Right atrium auricular region (tissue), 2 donors: ENCODE measurements around the gene STEAP1B. TPM values are rescaled to one million over a fixed set of nuclear protein-coding genes. Genes with fewer than 3 reads are reported as not detected.

ENCODE experiments used
- DNase-seq: peaks from one replicate; pipeline ENCODE4 v3.0.0-alpha.2; 2019; ENCODE audit warnings: low spot score
- H3K27ac ChIP-seq, 2 donors: fragments of 200-600 bp; sonication (generic); 1 replicate in 1 of 2; 2 replicates in 1 of 2; pipeline ENCODE4 v1.5.1; 2016 to 2019
- H3K27me3 ChIP-seq, 2 donors: fragments of 200-600 bp; sonication (generic); one replicate each; pipeline versions ENCODE4 v1.5.1 to v1.6.0; 2017 to 2019
- H3K36me3 ChIP-seq: fragments of 200-600 bp; sonication (generic); one replicate; pipeline ENCODE4 v1.5.1; 2016
- H3K4me1 ChIP-seq, 2 donors: fragments of 200-600 bp; sonication (generic); one replicate each; pipeline versions ENCODE4 v1.5.1 to v1.6.0; 2017 to 2019
- H3K4me3 ChIP-seq, 2 donors: fragments of 200-600 bp; sonication (generic); 1 replicate in 1 of 2; 2 replicates in 1 of 2; pipeline ENCODE4 v1.5.1; 2017 to 2019; ENCODE audit warnings: mild to moderate bottlenecking in 1 of 2, moderate library complexity in 1 of 2
- H3K9me3 ChIP-seq, 2 donors: fragments of 200-600 bp; sonication (generic); one replicate each; pipeline ENCODE4 v1.5.1; 2019
- total RNA-seq, 2 donors: library from RNA; depleted of rRNA; stranded (reverse); fragments of >200 nt; gene quantifications; one replicate each; pipeline ENCODE4 v1.1.0, GENCODE V29; 2016
- TF ChIP-seq, protein P1 (sequence below), 2 donors: fragments of 200-600 bp; sonication (generic); IDR thresholded peaks; one replicate each; pipeline ENCODE4 v1.5.1; 2019; ENCODE audit warnings: antibody characterized with exemption in 2 of 2

Gene STEAP1B
- total RNA-seq, 2 donors from 2014 or later = 0.39 TPM; not detected in 1

DNA sequence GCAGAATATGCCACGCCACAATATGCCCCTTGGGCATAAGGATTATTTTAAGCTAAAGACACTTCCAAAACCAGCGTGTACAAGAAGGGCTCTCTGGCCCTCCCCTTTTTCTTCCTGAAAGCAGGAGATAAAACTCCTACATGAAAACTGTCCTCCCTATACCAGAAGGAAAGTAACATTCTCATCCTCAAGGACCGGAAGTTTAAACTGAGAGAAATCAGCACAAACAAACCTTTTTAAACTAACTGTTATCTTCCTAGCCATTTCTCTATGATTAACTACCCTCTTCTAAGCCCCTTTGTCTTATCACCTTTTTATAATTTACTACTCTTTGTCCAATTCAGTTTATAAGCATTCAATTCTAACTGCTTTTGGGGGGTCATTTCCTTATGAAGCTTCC, 126.6 kb downstream of the STEAP1B start:
- no peaks in the 10 kb centered on the region for H3K27me3 ChIP-seq
- TF ChIP-seq, protein P1, sequence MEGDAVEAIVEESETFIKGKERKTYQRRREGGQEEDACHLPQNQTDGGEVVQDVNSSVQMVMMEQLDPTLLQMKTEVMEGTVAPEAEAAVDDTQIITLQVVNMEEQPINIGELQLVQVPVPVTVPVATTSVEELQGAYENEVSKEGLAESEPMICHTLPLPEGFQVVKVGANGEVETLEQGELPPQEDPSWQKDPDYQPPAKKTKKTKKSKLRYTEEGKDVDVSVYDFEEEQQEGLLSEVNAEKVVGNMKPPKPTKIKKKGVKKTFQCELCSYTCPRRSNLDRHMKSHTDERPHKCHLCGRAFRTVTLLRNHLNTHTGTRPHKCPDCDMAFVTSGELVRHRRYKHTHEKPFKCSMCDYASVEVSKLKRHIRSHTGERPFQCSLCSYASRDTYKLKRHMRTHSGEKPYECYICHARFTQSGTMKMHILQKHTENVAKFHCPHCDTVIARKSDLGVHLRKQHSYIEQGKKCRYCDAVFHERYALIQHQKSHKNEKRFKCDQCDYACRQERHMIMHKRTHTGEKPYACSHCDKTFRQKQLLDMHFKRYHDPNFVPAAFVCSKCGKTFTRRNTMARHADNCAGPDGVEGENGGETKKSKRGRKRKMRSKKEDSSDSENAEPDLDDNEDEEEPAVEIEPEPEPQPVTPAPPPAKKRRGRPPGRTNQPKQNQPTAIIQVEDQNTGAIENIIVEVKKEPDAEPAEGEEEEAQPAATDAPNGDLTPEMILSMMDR (IDR thresholded peaks at IDR 0.05) = no peak
- peaks cover 0 to 9% of the 10 kb centered on the region in 2 donors for H3K4me1 ChIP-seq
- H3K27ac ChIP-seq = no peak overlapping the region
- no peaks in the 10 kb centered on the region for H3K9me3 ChIP-seq
- H3K36me3 ChIP-seq = no peaks in the 10 kb centered on the region
- H3K4me3 ChIP-seq = no peak overlapping the region
- DNase-seq = no peak

DNA sequence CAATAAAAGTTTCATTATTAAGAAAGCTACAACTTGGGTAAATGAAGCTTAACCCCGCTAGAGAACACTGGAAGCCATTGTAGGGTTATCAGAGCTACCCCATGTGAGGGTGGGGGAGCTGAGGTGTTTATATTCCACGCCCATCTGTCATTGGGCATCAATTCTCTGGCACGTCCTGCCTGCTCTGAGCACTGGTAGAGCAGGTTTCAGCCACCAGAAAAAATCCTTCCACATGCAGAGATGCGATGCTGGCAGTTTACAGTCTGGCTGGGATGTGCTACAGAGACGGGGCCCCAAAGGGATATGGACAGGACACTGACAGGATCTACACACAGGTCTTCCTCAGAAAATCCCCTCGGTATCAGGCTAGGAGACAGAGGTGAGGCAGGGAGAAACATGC, 127.1 kb downstream of the STEAP1B start:
- no peaks in the 10 kb centered on the region for H3K9me3 ChIP-seq
- H3K27ac ChIP-seq = no peak overlapping the region
- no peak overlapping the region for H3K4me3 ChIP-seq
- TF ChIP-seq, protein P1 (IDR thresholded peaks at IDR 0.05) = no peak
- H3K27me3 ChIP-seq = no peaks in the 10 kb centered on the region
- no peak for DNase-seq
- peaks cover 0 to 4% of the 10 kb centered on the region in 2 donors for H3K4me1 ChIP-seq
- no peaks in the 10 kb centered on the region for H3K36me3 ChIP-seq

DNA sequence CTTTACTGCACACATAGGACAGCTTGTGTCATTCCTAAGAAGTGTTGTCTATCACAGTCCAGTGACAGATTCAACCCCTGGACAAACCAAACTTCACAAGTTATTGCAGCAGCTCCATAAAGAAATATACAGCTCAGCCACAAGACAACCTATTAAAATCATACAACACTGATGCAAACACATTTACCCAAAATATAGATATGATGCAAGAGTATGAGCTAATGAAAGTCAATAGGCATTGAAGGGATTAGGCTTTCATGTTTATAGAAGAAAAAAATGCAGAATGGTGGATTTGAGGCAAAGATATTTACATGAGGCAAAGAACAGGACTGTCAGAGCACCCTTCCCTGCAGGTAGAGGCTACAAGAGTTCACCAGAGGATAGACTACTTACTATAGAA, 128.1 kb downstream of the STEAP1B start:
- H3K4me1 ChIP-seq = no peaks in the 10 kb centered on the region
- no peaks in the 10 kb centered on the region for H3K27me3 ChIP-seq
- H3K9me3 ChIP-seq = no peaks in the 10 kb centered on the region
- no peaks in the 10 kb centered on the region for H3K36me3 ChIP-seq
- TF ChIP-seq, protein P1 (IDR thresholded peaks at IDR 0.05) = no peak
- H3K4me3 ChIP-seq = no peak overlapping the region
- no peak for DNase-seq
- H3K27ac ChIP-seq = no peak overlapping the region

Other genes starting within 250 kb of the STEAP1B start
- gene RAPGEF5, start 143.0 kb downstream of the STEAP1B start, total RNA-seq = 10 to 100 TPM; 19.4 to 32.5 TPM
- gene IL6, start 227.0 kb upstream of the STEAP1B start, total RNA-seq = 10 to 100 TPM in 1 of 2 donors, 1 to 10 TPM in 1; 3.6 to 19.8 TPM